Panc1 (cell line): ENCODE results near the gene PDSS1. TPM values are rescaled to one million over a fixed set of nuclear protein-coding genes. Genes with fewer than 3 reads are reported as not detected.
"Not testable (repeated sequence)": the region's sequence is repeated elsewhere in the genome, so short reads cannot be mapped to it uniquely, and the experiment has no call there.

Experiments used
- ATAC-seq: fragments of 200-7000 bp; cut with Tn5 transposase; 2 replicates; pipeline ENCODE4 v1.9.1; 2020; ENCODE audit warnings: mild to moderate bottlenecking, moderate library complexity
- BruUV-seq: library from RNA; stranded (reverse); fragments of 400-500 nt; replicated peaks from 2 replicates; lab custom pipeline; 2021; lab: Mats Ljungman, UMichigan
- CTCF ChIA-PET: fragments of 300-600 bp; sonication (Branson Sonifier 250); formaldehyde crosslinking; loops from one replicate; lab custom pipeline; 2022; ENCODE audit warnings: antibody characterized with exemption; lab: Charles Lee
- POLR2A ChIA-PET: fragments of 300-600 bp; sonication (Branson Sonifier 250); formaldehyde crosslinking; loops from one replicate; lab custom pipeline; 2022; ENCODE audit warnings: antibody characterized with exemption; lab: Charles Lee
- DNase-seq: peaks from one replicate; pipeline ENCODE4 v3.0.0-alpha.2; 2010; ENCODE audit warnings: low read depth, low spot score
- H3K27ac ChIP-seq: 2 replicates; pipeline ENCODE4 v1.5.1; 2011; ENCODE audit warnings: mild to moderate bottlenecking, low read length, inconsistent platforms
- H3K27me3 ChIP-seq: fragments of 200-500 bp; sonication (Bioruptor generic); 2 replicates; pipeline ENCODE4 v1.6.0; 2014; ENCODE audit warnings: low read length, inconsistent platforms; ENCODE audit not compliant: control insufficient read depth, insufficient read depth
- H3K36me3 ChIP-seq: fragments of 200-500 bp; sonication (Bioruptor generic); 2 replicates; pipeline ENCODE4 v1.5.1; 2014; ENCODE audit warnings: inconsistent platforms, mild to moderate bottlenecking, low read length, moderate library complexity; ENCODE audit not compliant: control insufficient read depth, insufficient read depth
- H3K4me1 ChIP-seq: 2 replicates; pipeline ENCODE4 v1.5.1; 2011; ENCODE audit warnings: inconsistent platforms, mild to moderate bottlenecking, low read length, moderate library complexity; ENCODE audit not compliant: control insufficient read depth, insufficient read depth
- H3K4me3 ChIP-seq, 2 experiments: 2 replicates each; pipeline ENCODE4 v1.5.1; 2011 to 2012; ENCODE audit warnings: low read depth in 2 of 2, low read length in 2 of 2, mild to moderate bottlenecking in 2 of 2, inconsistent platforms in 1 of 2, moderate library complexity in 1 of 2
- H3K9me3 ChIP-seq: fragments of 200-500 bp; sonication (Bioruptor generic); 2 replicates; pipeline ENCODE4 v1.5.1; 2014; ENCODE audit warnings: low read depth, mild to moderate bottlenecking, inconsistent platforms, low read length, moderate library complexity; ENCODE audit not compliant: control insufficient read depth, insufficient read depth
- CTCF ChIP-seq: fragments of 450-650 bp; IDR thresholded peaks from 2 replicates; pipeline ENCODE4 v1.5.1; 2017; ENCODE audit warnings: mild to moderate bottlenecking
- POLR2AphosphoS5 ChIP-seq: IDR thresholded peaks from 2 replicates; pipeline ENCODE4 v1.6.1; 2012; ENCODE audit warnings: mild to moderate bottlenecking, low read depth, low read length, moderate library complexity
- REST ChIP-seq, 2 experiments: IDR thresholded peaks; 2 replicates each; pipeline ENCODE4 v1.6.1; 2011 to 2012; ENCODE audit warnings: low read depth in 2 of 2, control low read depth in 1 of 2, low read length in 1 of 2, mild to moderate bottlenecking in 1 of 2, moderate library complexity in 1 of 2; ENCODE audit not compliant: insufficient read depth in 1 of 2
- SIN3A ChIP-seq: IDR thresholded peaks from 2 replicates; pipeline ENCODE4 v1.6.1; 2012; ENCODE audit warnings: low read depth, mild to moderate bottlenecking, low read length, moderate library complexity, borderline replicate concordance; ENCODE audit not compliant: insufficient read depth
- TCF7L2 ChIP-seq: IDR thresholded peaks from 2 replicates; pipeline ENCODE4 v1.6.1; 2011; ENCODE audit warnings: mild to moderate bottlenecking, low read depth, low read length, inconsistent platforms
- in situ Hi-C: cut with HindIII; loops from 2 replicates; pipeline ENCODE4 v1.10.0; 2016; ENCODE audit warnings: low sequenced_read_pairs, low pct_unique_long_range_greater_than_20kb
- intact Hi-C: fragments of 100-400 bp; cut with micrococcal nuclease; formaldehyde crosslinking; loops from one replicate; pipeline ENCODE4 v1.10.0; 2022; ENCODE audit not compliant: unreplicated experiment
- total RNA-seq: library from RNA; stranded (reverse); gene quantifications from one replicate; pipeline ENCODE4 v1.2.1, GENCODE V29; 2021; ENCODE audit not compliant: unreplicated experiment

Gene PDSS1
- total RNA-seq, 1 experiment from 2014 or later = 7.1 TPM

- no peak for ATAC-seq
- intact Hi-C loops = no loop called here
- POLR2A ChIA-PET = no interaction called here
- Histone ChIP-seq H3K9me3 (no peaks in the 10 kb centered on the region), H3K27me3 (no peaks in the 10 kb centered on the region), H3K27ac (no peak overlapping the region), H3K36me3 (no peaks in the 10 kb centered on the region), H3K4me3 (no peak overlapping the region), H3K4me1 (no peaks in the 10 kb centered on the region)
- CTCF ChIA-PET = no interaction called here
- TF ChIP-seq POLR2AphosphoS5 (no peak), CTCF (no peak), SIN3A (no peak), TCF7L2 (no peak), REST (IDR thresholded peaks at IDR 0.05; ENCODE audit: insufficient read depth in 1 of 2, low read depth in 2 of 2, low read length in 1 of 2) (no peak)
- no TSS peak for BruUV-seq
- in situ Hi-C loops = no loop called here
- DNase-seq = no peak
Observed at GRCh38 chr10:26650406-26650805, 47.1 kb upstream of the PDSS1 start.

- H3K9me3 ChIP-seq, POLR2A ChIA-PET, H3K4me3 ChIP-seq, DNase-seq, intact Hi-C loops, H3K27me3 ChIP-seq, ATAC-seq, in situ Hi-C loops, H3K27ac ChIP-seq, H3K36me3 ChIP-seq, BruUV-seq, CTCF ChIA-PET, H3K4me1 ChIP-seq: not testable (repeated sequence)
Observed at GRCh38 chr10:26651476-26651875, 46.0 kb upstream of the PDSS1 start.

GRCh38 chr10:26653004-26653403 is 44.5 kb upstream of the PDSS1 start:
- Histone ChIP-seq H3K4me1 (no peaks in the 10 kb centered on the region), H3K4me3 (no peak overlapping the region), H3K27me3 (no peaks in the 10 kb centered on the region), H3K36me3 (no peaks in the 10 kb centered on the region), H3K9me3 (no peaks in the 10 kb centered on the region), H3K27ac (no peak overlapping the region)
- ATAC-seq (no peak), DNase-seq (no peak)
- POLR2A ChIA-PET = no interaction called here
- no peak for TF ChIP-seq REST (IDR thresholded peaks at IDR 0.05; ENCODE audit: insufficient read depth in 1 of 2, low read depth in 2 of 2, low read length in 1 of 2)
- no peak for TF ChIP-seq TCF7L2
- no peak for TF ChIP-seq CTCF
- no peak for TF ChIP-seq SIN3A
- no peak for TF ChIP-seq POLR2AphosphoS5
- in situ Hi-C loops (no loop called here), intact Hi-C loops (no loop called here)
- BruUV-seq = no TSS peak
- CTCF ChIA-PET = no interaction called here
